Amniotic stem cell (primary cell): ENCODE results near the gene LPP.

Source experiments
- DNase-seq: peaks from one replicate; lab custom pipeline; 2025; lab: John Stamatoyannopoulos, UW

LPP gene

DNA sequence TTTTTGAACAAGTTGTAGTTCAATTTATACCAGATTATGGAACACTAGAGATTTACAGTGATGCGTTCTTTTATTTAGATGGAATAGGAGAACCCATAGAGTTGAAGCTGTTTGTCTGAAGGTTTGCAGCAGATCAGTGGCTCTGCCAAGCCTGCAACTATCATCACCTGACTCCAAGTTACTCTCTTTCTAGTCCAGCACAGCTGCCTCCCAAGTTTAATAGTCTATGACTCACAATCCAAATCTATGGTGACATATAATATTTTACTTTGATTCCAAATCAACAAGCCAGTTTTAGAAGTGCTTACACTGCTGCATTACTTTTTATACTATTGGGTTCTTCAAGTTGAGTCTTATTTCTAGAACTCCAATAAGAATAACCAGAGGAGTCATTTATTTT, 400.4 kb downstream of the LPP start:
- no peak for DNase-seq

DNA sequence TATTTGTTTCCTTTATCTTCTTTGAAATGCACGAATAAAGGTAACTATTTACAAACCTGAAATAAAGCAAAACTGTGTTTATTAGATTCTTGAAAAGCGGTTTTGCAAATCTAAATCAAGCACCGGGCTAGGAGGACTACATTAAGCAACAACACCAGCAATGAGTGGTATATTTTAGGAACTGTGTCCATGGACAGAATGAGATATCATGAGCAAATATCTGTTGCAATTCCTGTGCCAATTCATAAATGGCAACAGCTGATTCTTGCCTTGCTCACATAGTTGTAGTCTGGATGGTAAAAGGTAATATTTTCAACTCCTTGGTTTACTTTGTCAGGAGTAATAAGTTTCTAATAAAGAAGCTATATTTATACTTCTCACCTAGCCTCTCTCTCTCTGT, 403.3 kb downstream of the LPP start:
- DNase-seq = no peak

- DNase-seq = no peak
Observed at GRCh38 chr3:188558343-188559071, 404.6 kb downstream of the LPP start.

GRCh38 chr3:188559072-188559429, 405.1 kb downstream of the LPP start:
- no peak for DNase-seq

DNA sequence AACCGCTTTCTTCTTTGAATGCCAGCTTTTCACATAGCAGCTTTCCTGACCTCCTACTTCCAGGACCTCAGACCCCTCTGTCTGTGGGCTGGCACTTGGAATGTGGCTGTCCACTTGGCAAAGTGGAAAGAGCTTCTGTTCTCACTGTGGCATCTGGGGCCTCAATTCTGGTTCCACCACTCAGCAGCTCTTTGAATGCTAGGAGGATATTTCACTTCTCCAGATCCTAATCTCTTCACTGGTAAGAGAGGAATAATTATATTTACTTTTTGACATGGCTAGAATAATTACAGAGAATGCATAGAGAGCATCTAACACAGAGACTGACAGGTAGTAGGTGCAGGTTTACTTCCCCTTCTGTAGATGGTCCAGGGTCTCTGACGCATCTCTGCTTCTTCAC, 405.9 kb downstream of the LPP start:
- DNase-seq = no peak

- DNase-seq = no peak
Observed at GRCh38 chr3:188562144-188562543, 408.2 kb downstream of the LPP start.

- no peak for DNase-seq
Observed at GRCh38 chr3:188567478-188568195, 413.7 kb downstream of the LPP start.

DNA sequence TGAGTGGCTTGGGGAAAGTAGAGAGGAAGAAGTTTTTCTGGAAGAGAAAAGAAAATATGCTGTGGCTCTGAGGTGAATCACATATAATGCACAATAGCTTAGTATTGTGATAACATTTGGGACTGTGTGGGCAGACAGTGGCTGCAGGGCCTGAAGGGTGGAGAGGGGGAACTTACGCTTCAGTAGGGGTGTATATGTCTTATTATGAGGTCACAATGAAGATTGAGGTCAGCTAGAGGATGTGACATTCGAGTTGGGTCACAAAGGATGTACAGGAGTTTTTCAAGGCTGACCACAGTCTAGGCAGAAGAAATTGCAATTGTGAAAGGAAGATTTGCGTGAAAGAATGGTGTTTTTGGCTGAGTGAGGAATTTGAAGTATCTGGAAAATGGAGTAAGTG, 414.8 kb downstream of the LPP start:
- DNase-seq = no peak

GRCh38 chr3:188571531-188572095, 417.7 kb downstream of the LPP start:
- DNase-seq = no peak

GRCh38 chr3:188573291-188573940, 419.5 kb downstream of the LPP start:
- no peak for DNase-seq

GRCh38 chr3:188573956-188574355, 420.0 kb downstream of the LPP start:
- DNase-seq = no peak

- DNase-seq = no peak
Observed at GRCh38 chr3:188574885-188575284, 420.9 kb downstream of the LPP start.

DNA sequence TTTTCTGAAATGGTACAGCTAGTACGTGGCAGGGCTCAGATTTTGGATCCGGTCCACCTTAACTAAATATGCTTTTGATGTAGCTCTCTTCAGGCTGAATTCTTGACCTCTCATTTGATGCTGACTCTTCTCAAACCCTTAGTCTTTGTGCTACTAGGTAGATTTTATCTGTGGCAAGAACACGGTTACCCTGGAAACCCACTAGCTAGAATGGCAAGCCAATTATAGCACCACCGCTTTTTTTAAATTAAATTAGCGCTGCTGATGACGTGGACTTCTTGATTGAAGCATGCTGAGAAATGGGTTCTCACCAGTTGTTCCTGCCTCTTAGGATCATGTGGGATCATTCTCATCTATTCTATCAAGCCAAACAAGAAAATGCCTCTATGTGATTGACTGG, 421.5 kb downstream of the LPP start:
- no peak for DNase-seq

GRCh38 chr3:188577539-188577938, 423.6 kb downstream of the LPP start:
- no peak for DNase-seq

DNA sequence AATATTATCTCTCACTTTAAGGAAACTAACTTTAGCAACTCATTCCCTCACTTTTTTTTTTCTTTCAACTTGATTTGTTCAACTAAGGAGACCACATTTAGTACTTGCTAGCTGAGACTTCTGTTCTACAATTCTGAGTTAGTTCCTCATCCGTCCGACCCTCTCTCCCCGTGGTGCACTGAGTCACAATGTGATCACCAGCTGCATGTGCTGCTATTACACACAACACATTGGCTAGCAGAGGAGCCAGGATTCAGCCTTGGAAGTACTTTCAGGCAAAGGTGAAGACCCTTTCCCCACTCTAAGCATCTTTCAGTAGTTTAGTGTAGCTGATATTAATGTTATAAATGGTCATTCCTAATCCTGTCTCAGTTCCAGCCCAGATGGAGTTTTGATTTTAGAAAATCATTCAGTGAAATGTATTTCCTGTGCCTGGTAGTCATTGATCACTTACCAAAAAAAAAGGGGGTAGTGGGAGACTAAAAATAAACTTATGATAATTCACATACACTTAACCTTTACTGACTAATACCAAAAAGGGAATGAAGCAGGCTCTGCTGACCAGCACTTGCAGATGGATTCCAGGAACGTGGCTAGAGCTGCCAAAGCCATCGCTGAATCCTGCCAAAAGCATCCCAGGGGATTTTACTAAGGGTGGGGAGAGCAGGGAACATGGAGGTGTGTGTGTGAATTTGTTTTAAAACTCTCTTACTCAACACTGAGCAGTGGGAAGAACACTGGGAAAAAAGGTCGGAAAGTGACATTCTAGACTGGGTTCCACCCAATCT, 424.8 kb downstream of the LPP start:
- peak; percentile 34 for DNase-seq

GRCh38 chr3:188580223-188580622, 426.3 kb downstream of the LPP start:
- DNase-seq = no peak

- no peak for DNase-seq
Observed at GRCh38 chr3:188580659-188581058, 426.7 kb downstream of the LPP start.

DNA sequence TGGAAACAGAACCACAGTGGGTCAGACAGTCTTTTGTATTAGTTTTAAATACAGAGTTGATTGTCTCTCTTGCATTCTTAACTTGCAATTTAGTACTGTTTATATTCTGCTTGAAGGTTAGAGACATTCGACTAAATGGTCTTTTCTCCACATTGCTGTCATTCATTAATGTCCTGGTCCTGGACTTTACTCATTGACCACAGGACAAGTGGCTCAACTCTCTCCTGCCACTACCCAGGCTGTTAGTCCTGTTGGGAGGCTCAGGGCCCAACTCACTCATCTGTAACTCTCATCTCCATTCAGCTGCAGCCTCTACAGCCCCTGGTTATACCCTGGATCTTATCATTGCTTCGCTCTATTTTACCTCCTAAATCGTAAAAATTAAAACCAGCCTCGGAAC, 427.4 kb downstream of the LPP start:
- no peak for DNase-seq

DNA sequence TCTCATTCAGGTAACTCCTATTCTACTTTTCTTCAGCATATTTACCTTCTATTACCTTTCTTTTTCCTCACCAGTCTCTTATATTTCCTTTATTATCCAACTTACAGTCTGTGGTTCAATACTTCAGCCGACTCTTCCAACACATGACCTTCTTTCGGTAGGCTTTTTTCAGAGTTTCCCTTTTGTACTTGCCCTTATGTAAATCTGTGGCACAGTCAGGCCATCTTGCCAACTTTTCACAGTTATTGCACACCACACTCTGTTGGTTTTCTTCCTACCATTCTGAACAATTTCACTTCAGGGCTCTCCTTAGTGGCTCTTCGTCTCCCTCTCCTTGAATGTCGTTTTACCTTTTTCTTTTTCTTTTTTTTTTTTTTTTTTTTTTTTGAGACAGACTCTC, 427.8 kb downstream of the LPP start:
- DNase-seq = no peak

GRCh38 chr3:188583341-188584161, 429.6 kb downstream of the LPP start:
- no peak for DNase-seq

- DNase-seq = no peak
Observed at GRCh38 chr3:188584162-188584529, 430.2 kb downstream of the LPP start.
